ENCODE measurements around the gene GABBR1.

GABBR1 gene

GRCh38 chr6:29516108-29516507, 116.9 kb downstream of the GABBR1 start:
- in situ Hi-C loops (cut with HindIII; ENCODE audit: low pct_ligation_motif_present, low sequenced_read_pairs) = no loop called here
- DNase-seq = peak; percentile 94
- no peaks in the 10 kb centered on the region for H3K36me3 ChIP-seq (replicated peaks)
- no peak for TF ChIP-seq CTCF (IDR thresholded peaks at IDR 0.05; ENCODE audit: low read depth, low read length, missing control alignments)
- peak overlapping the region; percentile 67 for H3K27ac ChIP-seq
- H3K27me3 ChIP-seq (replicated peaks) = no peaks in the 10 kb centered on the region
- H3K4me3 ChIP-seq (ENCODE audit: low read depth, low read length) = no peak overlapping the region

GRCh38 chr6:29510746-29511300, 122.2 kb downstream of the GABBR1 start:
- no peak overlapping the region for H3K4me3 ChIP-seq (ENCODE audit: low read depth, low read length)
- no peaks in the 10 kb centered on the region for H3K36me3 ChIP-seq (replicated peaks)
- no peak for DNase-seq
- H3K27ac ChIP-seq = no peak overlapping the region
- in situ Hi-C loops (cut with HindIII; ENCODE audit: low pct_ligation_motif_present, low sequenced_read_pairs) = no loop called here
- H3K27me3 ChIP-seq (replicated peaks) = no peaks in the 10 kb centered on the region
- no peak for TF ChIP-seq CTCF (IDR thresholded peaks at IDR 0.05; ENCODE audit: low read depth, low read length, missing control alignments)

GRCh38 chr6:29510202-29510601, 122.8 kb downstream of the GABBR1 start:
- no peak for DNase-seq
- no peak overlapping the region for H3K4me3 ChIP-seq (ENCODE audit: low read depth, low read length)
- in situ Hi-C loops (cut with HindIII; ENCODE audit: low pct_ligation_motif_present, low sequenced_read_pairs) = no loop called here
- H3K36me3 ChIP-seq (replicated peaks) = no peaks in the 10 kb centered on the region
- TF ChIP-seq CTCF (IDR thresholded peaks at IDR 0.05; ENCODE audit: low read depth, low read length, missing control alignments) = peak; percentile 25
- H3K27me3 ChIP-seq (replicated peaks) = no peaks in the 10 kb centered on the region
- H3K27ac ChIP-seq = no peak overlapping the region
